Measurements from ENCODE around the gene CSKMT. TPM values are rescaled to one million over a fixed set of nuclear protein-coding genes. Genes with fewer than 3 reads are reported as not detected.

The CSKMT gene
- total RNA-seq, 3 donors from 2014 or later = 5.4 to 16.1 (median 5.8) TPM

DNA sequence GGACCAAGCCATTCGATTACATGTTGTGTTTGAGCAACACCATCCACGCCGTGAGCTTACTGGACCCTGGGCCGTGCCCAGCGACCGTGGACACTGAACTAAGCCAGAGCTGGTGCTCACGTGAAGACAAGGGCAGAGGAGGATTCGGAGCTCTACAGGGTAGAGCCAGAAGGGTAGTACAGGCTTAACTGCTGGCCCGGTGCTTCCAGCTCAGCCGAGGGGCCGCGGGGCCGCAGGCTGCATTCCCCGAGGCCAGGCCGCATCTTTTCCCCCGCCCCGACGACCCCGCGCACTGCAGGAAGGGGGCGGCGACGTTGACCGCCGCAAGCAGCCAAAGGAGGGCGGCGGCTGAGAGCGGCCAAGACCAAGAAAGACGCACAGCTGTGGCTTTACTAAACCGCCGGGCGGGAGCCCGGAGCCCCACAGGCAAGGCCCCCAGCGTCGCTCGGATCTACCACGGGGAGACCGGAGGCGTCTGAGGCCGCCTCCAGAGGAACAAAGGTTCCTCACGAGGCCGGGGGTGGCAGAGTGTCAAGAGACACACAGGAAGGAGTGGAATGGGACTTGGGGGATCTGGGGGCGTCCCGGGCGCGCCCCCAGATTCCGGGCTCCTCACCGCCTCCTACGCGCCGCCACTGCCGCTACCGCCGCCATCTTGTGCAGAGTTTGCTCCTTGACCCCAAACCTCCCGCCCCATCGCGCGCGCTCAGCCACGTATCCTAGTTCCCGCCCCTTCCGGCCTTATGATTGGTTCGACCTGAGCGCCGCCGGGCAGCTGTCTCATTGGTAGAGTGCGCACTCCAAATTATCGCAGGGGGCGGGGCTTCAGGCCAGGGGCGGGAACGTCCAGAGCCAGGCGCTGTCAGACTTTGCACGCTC, 18.9 kb upstream of the CSKMT start, which contains the start of gene GANAB:
Gene GANAB, minus strand, starts transcription at position 668 of the 879 bp plus-strand sequence. Its CDS starts 14 bp downstream, at position 654.
- Histone ChIP-seq H3K4me3 (peak within 1 kb of the TSS; percentile 85 to 96 (median 96)), H3K36me3 (peaks cover 5% of the 10 kb centered on the region), H3K9me3 (no peaks in the 10 kb centered on the region), H3K4me1 (peaks cover 5 to 10% of the 10 kb centered on the region in 2 donors), H3K27ac (peak within 1 kb of the TSS; percentile 89 to 95), H3K27me3 (no peaks in the 10 kb centered on the region)
- intact Hi-C loops (cut with DNase I; ENCODE audit: low total_unique reads) = no loop called here
- DNase-seq (ENCODE audit: low spot score in 2 of 2) = peak; percentile 100
- TF ChIP-seq POLR2AphosphoS5 (IDR thresholded peaks at IDR 0.05) = peak; percentile 78 to 92 (median 79)
- TF ChIP-seq, protein P1, sequence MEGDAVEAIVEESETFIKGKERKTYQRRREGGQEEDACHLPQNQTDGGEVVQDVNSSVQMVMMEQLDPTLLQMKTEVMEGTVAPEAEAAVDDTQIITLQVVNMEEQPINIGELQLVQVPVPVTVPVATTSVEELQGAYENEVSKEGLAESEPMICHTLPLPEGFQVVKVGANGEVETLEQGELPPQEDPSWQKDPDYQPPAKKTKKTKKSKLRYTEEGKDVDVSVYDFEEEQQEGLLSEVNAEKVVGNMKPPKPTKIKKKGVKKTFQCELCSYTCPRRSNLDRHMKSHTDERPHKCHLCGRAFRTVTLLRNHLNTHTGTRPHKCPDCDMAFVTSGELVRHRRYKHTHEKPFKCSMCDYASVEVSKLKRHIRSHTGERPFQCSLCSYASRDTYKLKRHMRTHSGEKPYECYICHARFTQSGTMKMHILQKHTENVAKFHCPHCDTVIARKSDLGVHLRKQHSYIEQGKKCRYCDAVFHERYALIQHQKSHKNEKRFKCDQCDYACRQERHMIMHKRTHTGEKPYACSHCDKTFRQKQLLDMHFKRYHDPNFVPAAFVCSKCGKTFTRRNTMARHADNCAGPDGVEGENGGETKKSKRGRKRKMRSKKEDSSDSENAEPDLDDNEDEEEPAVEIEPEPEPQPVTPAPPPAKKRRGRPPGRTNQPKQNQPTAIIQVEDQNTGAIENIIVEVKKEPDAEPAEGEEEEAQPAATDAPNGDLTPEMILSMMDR (IDR thresholded peaks at IDR 0.05) = peak in 1 of 3 donors; percentile 22
- TF ChIP-seq POLR2A (IDR thresholded peaks at IDR 0.05) = peak; percentile 75

DNA sequence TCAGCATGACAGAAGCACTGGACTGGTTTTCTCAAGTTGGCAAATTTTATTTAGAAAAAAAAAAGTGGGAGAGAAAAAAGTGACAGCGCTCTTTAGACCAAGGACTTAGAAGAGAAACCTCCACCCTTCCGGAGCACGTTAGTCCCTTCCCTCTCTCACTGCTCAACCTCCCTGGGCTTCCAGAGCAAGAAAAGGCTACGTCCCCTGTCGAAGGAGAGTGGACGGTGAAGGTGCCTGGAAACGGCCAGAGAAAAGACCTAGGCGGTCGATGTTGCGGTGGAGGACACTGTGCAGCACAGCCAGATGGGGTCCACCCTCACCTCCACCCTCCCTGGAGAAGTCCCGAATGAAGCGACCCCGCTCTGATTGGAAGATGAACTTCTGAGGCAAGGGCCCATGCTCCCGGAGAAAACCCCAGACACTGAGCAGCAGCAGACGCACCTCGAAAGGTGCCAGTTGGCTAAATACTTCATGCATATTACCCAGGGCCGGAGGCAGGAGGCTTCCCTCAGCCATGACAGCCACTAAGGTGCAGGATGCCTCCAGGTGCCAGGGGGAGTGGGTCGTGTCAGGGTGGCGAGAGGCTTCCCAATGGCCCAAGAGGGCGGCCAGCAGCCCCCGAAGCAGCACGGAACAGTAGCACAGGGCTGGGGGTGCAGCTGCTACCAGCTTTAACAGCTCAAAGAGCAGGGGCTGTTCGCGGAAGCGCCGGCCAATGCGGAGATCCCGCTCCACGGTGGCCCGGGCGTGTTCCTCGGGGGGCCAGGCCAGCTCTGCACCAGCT, 18.1 kb upstream of the CSKMT start:
- no peaks in the 10 kb centered on the region for H3K9me3 ChIP-seq
- DNase-seq (ENCODE audit: low spot score in 2 of 2) = no peak
- H3K27ac ChIP-seq = peak overlapping the region in 1 of 2 donors; percentile 95
- TF ChIP-seq POLR2AphosphoS5 (IDR thresholded peaks at IDR 0.05) (no peak), POLR2A (IDR thresholded peaks at IDR 0.05) (no peak)
- TF ChIP-seq, protein P1 (IDR thresholded peaks at IDR 0.05) = no peak
- peaks cover 5% of the 10 kb centered on the region for H3K36me3 ChIP-seq
- intact Hi-C loops (cut with DNase I; ENCODE audit: low total_unique reads) = no loop called here
- H3K27me3 ChIP-seq = no peaks in the 10 kb centered on the region
- H3K4me3 ChIP-seq = peak overlapping the region; percentile 11 to 96 (median 96)
- peaks cover 5 to 17% of the 10 kb centered on the region in 2 donors for H3K4me1 ChIP-seq

DNA sequence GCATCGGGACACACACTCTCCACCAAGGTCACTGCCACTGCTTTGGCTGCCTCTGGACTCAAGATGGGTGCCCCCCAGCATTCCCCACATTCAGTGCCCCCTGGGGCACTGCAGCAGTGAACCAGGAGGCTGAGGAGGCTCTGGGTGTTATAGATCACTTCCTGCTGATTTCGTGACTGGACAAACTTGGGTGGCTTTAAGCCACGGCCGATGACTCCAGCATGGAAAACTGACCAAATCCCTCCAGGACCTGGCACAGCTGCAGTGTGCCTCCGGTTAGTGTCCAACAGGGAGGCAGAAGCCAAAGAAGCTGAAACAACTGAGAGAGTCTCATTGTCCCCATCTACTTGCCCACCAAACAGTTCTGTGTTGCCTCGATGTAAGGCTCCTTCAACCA, 17.5 kb upstream of the CSKMT start:
- intact Hi-C loops (cut with DNase I; ENCODE audit: low total_unique reads) = no loop called here
- Histone ChIP-seq H3K27ac (no peak overlapping the region), H3K4me1 (peaks cover 5 to 17% of the 10 kb centered on the region in 2 donors)

DNA sequence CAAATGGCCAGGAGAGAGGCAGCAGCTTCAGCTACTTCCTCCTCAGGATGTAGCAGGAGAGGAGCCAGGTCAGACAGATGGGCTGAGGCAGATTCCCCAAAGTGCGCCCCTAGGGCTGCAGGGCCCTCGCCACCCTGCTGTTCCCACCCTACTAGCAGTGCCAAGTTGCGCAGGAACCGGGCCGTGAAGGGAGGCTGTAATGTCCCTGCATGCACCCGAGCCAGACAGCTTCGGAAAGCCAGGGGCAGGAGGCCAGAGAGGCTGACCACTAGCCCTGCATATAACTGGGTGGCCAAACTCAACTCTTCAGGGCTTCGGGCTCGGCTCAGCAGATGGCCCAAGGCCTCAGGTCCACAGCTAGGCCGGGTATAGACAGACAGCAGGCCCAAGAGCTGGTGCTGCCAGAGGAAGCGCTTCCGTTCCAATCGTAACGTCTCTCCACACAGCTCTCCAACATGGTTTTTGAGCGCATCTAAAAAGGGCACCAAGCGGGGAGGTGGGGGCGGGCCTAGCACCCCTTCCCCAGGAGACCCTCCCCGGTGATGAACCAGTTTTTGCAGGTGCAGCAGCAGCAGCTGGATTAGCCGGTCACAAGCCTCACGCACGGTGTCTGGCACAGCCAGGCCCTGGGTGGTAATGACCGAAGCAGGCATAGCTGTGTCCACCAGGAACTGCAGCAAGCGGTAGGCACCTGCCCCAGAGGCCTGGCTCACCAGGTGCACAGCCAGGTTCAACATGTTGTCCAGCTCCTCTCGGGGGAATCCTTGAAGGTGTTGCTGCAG, 16.7 kb upstream of the CSKMT start:
- Histone ChIP-seq H3K36me3 (no peaks in the 10 kb centered on the region), H3K4me1 (peaks cover 5 to 17% of the 10 kb centered on the region in 2 donors), H3K27ac (no peak overlapping the region), H3K27me3 (no peaks in the 10 kb centered on the region), H3K4me3 (no peak overlapping the region), H3K9me3 (no peaks in the 10 kb centered on the region)
- TF ChIP-seq POLR2A (IDR thresholded peaks at IDR 0.05) (no peak), POLR2AphosphoS5 (IDR thresholded peaks at IDR 0.05) (no peak)
- TF ChIP-seq, protein P1 (IDR thresholded peaks at IDR 0.05) = no peak
- intact Hi-C loops (cut with DNase I; ENCODE audit: low total_unique reads) = no loop called here
- DNase-seq (ENCODE audit: low spot score in 2 of 2) = no peak

More for the DNA sequence above, 17.5 kb upstream of the CSKMT start:
- no peak for TF ChIP-seq POLR2AphosphoS5 (IDR thresholded peaks at IDR 0.05)
- TF ChIP-seq, protein P1 (IDR thresholded peaks at IDR 0.05) = no peak
- no peak for TF ChIP-seq POLR2A (IDR thresholded peaks at IDR 0.05)
- H3K9me3 ChIP-seq = no peaks in the 10 kb centered on the region
- H3K4me3 ChIP-seq = no peak overlapping the region
- peaks cover 4% of the 10 kb centered on the region for H3K36me3 ChIP-seq
- no peaks in the 10 kb centered on the region for H3K27me3 ChIP-seq
- no peak for DNase-seq (ENCODE audit: low spot score in 2 of 2)
